HEK293 (cell line): ENCODE measurements around the gene TSR3.

Experiments
- TCF7L2 ChIP-seq: IDR thresholded peaks from 2 replicates; pipeline ENCODE4 v1.6.1; 2011; ENCODE audit warnings: low read depth, mild to moderate bottlenecking, inconsistent platforms, low read length, moderate library complexity, borderline replicate concordance
- ZNF138 ChIP-seq: fragments of 450-650 bp; formaldehyde crosslinking; IDR thresholded peaks from 2 replicates; pipeline ENCODE4 v1.5.1; 2016; ENCODE audit warnings: missing biosample characterization, missing genetic modification characterization, borderline replicate concordance
- ZNF549 ChIP-seq: fragments of 450-650 bp; IDR thresholded peaks from 2 replicates; pipeline ENCODE4 v1.5.1; 2018; ENCODE audit warnings: missing biosample characterization, missing genetic modification characterization, mild to moderate bottlenecking, inconsistent platforms, moderate library complexity
- TF ChIP-seq, protein P1 (sequence below): fragments of 450-650 bp; formaldehyde crosslinking; IDR thresholded peaks from 2 replicates; pipeline ENCODE4 v1.5.1; 2016; ENCODE audit warnings: missing biosample characterization, missing genetic modification characterization
- TF ChIP-seq, protein P2 (sequence below): sonication (generic); formaldehyde crosslinking; IDR thresholded peaks from 2 replicates; pipeline ENCODE4 v1.8.1; 2022; ENCODE audit warnings: mild to moderate bottlenecking, moderate library complexity, missing genetic modification reagents

DNA sequence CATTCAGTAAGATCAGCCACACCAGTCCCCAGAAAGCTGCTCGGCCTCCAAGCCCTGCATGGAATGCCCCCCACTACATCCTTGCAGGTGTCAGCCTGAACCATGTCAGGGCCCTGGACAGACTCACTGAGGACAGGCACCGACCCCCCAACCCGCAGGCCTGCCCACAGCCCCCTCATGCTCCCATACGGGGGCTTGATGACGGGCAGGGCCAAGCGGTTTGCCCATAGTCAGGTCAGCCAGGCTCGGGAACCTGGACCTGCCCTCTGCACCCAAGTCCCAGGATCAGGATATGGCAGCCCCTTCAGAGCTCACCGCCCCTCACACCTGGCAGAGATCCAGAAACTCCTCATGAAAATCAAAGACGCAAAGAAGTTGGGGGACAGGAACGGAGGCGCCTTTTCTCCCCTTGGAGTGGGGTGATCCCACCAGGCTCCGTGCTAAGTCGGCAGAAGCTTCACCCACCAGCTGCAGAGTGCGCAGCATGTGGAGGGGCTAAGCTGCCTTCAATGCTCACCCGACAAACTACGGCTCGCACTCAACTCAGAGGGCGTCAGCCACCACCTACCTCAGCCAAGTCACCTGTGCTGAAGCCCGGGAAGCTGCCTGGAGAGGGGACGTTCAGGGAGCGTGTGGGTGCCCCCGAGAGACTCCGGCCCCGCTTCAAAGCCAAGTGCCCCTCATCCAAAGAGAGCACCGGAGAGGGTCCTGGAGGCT, 26.6 kb upstream of the TSR3 start:
- TF ChIP-seq, protein P1, sequence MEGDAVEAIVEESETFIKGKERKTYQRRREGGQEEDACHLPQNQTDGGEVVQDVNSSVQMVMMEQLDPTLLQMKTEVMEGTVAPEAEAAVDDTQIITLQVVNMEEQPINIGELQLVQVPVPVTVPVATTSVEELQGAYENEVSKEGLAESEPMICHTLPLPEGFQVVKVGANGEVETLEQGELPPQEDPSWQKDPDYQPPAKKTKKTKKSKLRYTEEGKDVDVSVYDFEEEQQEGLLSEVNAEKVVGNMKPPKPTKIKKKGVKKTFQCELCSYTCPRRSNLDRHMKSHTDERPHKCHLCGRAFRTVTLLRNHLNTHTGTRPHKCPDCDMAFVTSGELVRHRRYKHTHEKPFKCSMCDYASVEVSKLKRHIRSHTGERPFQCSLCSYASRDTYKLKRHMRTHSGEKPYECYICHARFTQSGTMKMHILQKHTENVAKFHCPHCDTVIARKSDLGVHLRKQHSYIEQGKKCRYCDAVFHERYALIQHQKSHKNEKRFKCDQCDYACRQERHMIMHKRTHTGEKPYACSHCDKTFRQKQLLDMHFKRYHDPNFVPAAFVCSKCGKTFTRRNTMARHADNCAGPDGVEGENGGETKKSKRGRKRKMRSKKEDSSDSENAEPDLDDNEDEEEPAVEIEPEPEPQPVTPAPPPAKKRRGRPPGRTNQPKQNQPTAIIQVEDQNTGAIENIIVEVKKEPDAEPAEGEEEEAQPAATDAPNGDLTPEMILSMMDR (tag by site-specific recombination) = no peak
- TF ChIP-seq, protein P2, sequence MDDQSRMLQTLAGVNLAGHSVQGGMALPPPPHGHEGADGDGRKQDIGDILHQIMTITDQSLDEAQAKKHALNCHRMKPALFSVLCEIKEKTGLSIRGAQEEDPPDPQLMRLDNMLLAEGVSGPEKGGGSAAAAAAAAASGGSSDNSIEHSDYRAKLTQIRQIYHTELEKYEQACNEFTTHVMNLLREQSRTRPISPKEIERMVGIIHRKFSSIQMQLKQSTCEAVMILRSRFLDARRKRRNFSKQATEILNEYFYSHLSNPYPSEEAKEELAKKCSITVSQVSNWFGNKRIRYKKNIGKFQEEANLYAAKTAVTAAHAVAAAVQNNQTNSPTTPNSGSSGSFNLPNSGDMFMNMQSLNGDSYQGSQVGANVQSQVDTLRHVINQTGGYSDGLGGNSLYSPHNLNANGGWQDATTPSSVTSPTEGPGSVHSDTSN (CRISPR knock-in tag) = no peak
- TF ChIP-seq ZNF549 (no peak), ZNF138 (tag by site-specific recombination) (no peak), TCF7L2 (no peak)
